Endothelial cell of umbilical vein (primary cell): ENCODE results near the gene LRSAM1. TPM values are rescaled to one million over a fixed set of nuclear protein-coding genes. Genes with fewer than 3 reads are reported as not detected.

Experiments
- BruUV-seq: library from RNA; stranded (reverse); fragments of 400-500 nt; replicated peaks from 2 replicates; lab custom pipeline; 2021; lab: Mats Ljungman, UMichigan
- CTCF ChIA-PET: fragments of 300-600, 350-600 bp; sonication (Branson Sonifier 250); formaldehyde crosslinking; loops from one replicate; lab custom pipeline; 2021; ENCODE audit warnings: antibody characterized with exemption, inconsistent platforms; lab: Charles Lee
- POLR2A ChIA-PET: fragments of 300-600, 350-600 bp; sonication (Branson Sonifier 250); formaldehyde crosslinking; loops from one replicate; lab custom pipeline; 2021; ENCODE audit warnings: antibody characterized with exemption, inconsistent platforms; lab: Charles Lee
- DNase-seq: peaks from one replicate; pipeline ENCODE4 v3.0.0-alpha.2; 2011; ENCODE audit warnings: low read depth, low spot score
- FAIRE-seq: peaks from 2 replicates; lab custom pipeline; 2011; peaks lifted over from hg19 to GRCh38; lab: Jason Lieb, UNC
- H2AFZ ChIP-seq: 2 replicates; pipeline ENCODE4 v1.6.0; 2012; ENCODE audit warnings: low read depth, low read length, control low read depth, inconsistent platforms
- H3K27ac ChIP-seq: 2 replicates; pipeline ENCODE4 v1.5.1; 2011; ENCODE audit warnings: low read depth, mild to moderate bottlenecking, control low read depth, low read length, moderate library complexity; ENCODE audit not compliant: insufficient read depth
- H3K27me3 ChIP-seq, 2 experiments: 2 replicates each; pipeline versions ENCODE4 v1.6.0 to v1.6.1; 2011; ENCODE audit warnings: low read length in 2 of 2, mixed read lengths in 1 of 2; ENCODE audit not compliant: control insufficient read depth in 2 of 2, insufficient read depth in 2 of 2
- H3K36me3 ChIP-seq, 2 experiments: 2 replicates in 1 of 2; 3 replicates in 1 of 2; pipeline ENCODE4 v1.5.1; 2011; ENCODE audit warnings: low read length in 2 of 2, mild to moderate bottlenecking in 1 of 2, moderate library complexity in 1 of 2; ENCODE audit not compliant: control insufficient read depth in 2 of 2, insufficient read depth in 2 of 2; ENCODE audit errors: extremely low read depth in 1 of 2
- H3K4me1 ChIP-seq: 3 replicates; pipeline ENCODE4 v1.5.1; 2011; ENCODE audit warnings: mild to moderate bottlenecking, low read length; ENCODE audit not compliant: control insufficient read depth, insufficient read depth; ENCODE audit errors: extremely low read depth
- H3K4me2 ChIP-seq: 2 replicates; pipeline ENCODE4 v1.6.1; 2011; ENCODE audit warnings: low read length, control low read depth, mixed read lengths; ENCODE audit not compliant: insufficient read depth
- H3K4me3 ChIP-seq, 3 experiments: fragments of 200-600 bp in 1 of 3; sonication (generic), shearing (Covaris generic) in 1 of 3; replicated peaks in 1 of 3; 2 replicates each; pipeline ENCODE4 v1.5.1; 2011 to 2016; ENCODE audit warnings: control low read depth in 3 of 3, low read length in 3 of 3, mild to moderate bottlenecking in 2 of 3, inconsistent platforms in 1 of 3, low read depth in 1 of 3, moderate library complexity in 1 of 3; ENCODE audit not compliant: insufficient read depth in 1 of 3
- H3K79me2 ChIP-seq: 2 replicates; pipeline ENCODE4 v1.6.0; 2012; ENCODE audit warnings: low read length, inconsistent platforms; ENCODE audit not compliant: control insufficient read depth, insufficient read depth
- H3K9ac ChIP-seq: replicated peaks from 2 replicates; pipeline ENCODE3; 2011; ENCODE audit warnings: low read length, control low read depth; ENCODE audit not compliant: insufficient read depth; ENCODE audit errors: extremely low read depth
- H3K9me1 ChIP-seq: replicated peaks from 3 replicates; pipeline ENCODE4 v1.6.0; 2011; ENCODE audit warnings: mild to moderate bottlenecking, low read length; ENCODE audit not compliant: control insufficient read depth, insufficient read depth; ENCODE audit errors: extremely low read depth
- H3K9me3 ChIP-seq: replicated peaks from 2 replicates; pipeline ENCODE4 v1.5.1; 2012; ENCODE audit warnings: low read length, inconsistent platforms; ENCODE audit not compliant: control insufficient read depth, insufficient read depth
- H4K20me1 ChIP-seq: replicated peaks from 2 replicates; pipeline ENCODE3; 2011; ENCODE audit warnings: mild to moderate bottlenecking, low read length; ENCODE audit not compliant: control insufficient read depth, insufficient read depth; ENCODE audit errors: extremely low read depth
- CTCF ChIP-seq, 2 donors: IDR thresholded peaks; 1 replicate in 1 of 2; 2 replicates in 1 of 2; pipeline ENCODE4 v1.5.1; 2011; ENCODE audit warnings: low read length in 2 of 2, mild to moderate bottlenecking in 2 of 2, moderate library complexity in 2 of 2, control low read depth in 1 of 2, inconsistent platforms in 1 of 2, low read depth in 1 of 2; ENCODE audit not compliant: insufficient read depth in 1 of 2; ENCODE audit errors: extremely low read depth in 1 of 2
- EZH2 ChIP-seq: IDR thresholded peaks from 2 replicates; pipeline ENCODE4 v1.6.1; 2012; ENCODE audit warnings: borderline replicate concordance, low read depth, mild to moderate bottlenecking, moderate library complexity, low read length, inconsistent platforms; ENCODE audit not compliant: severe bottlenecking
- FOS ChIP-seq: IDR thresholded peaks from 2 replicates; pipeline ENCODE4 v1.6.1; 2011; ENCODE audit warnings: mild to moderate bottlenecking, low read length, moderate library complexity, borderline replicate concordance; ENCODE audit not compliant: insufficient read depth
- GATA2 ChIP-seq: IDR thresholded peaks from 2 replicates; pipeline ENCODE4 v1.7.0; 2011; ENCODE audit warnings: low read depth, mild to moderate bottlenecking, moderate library complexity, mixed read lengths, low read length; ENCODE audit not compliant: insufficient read length, insufficient read depth
- JUN ChIP-seq: IDR thresholded peaks from 2 replicates; pipeline ENCODE4 v1.6.1; 2011; ENCODE audit warnings: borderline replicate concordance, low read depth; ENCODE audit not compliant: insufficient read length, insufficient read depth
- MAX ChIP-seq: IDR thresholded peaks from 2 replicates; pipeline ENCODE4 v1.6.1; 2011; ENCODE audit not compliant: insufficient read depth, insufficient read length
- MYC ChIP-seq: IDR thresholded peaks from one replicate; pipeline ENCODE4 v1.6.1; 2011; ENCODE audit warnings: mild to moderate bottlenecking, low read depth, low read length
- POLR2A ChIP-seq: IDR thresholded peaks from 2 replicates; pipeline ENCODE4 v1.6.1; 2012; ENCODE audit warnings: low read depth, mild to moderate bottlenecking, control low read depth, low read length
- POLR2AphosphoS5 ChIP-seq: IDR thresholded peaks from 2 replicates; pipeline ENCODE4 v1.6.1; 2012; ENCODE audit warnings: low read depth, mild to moderate bottlenecking, control low read depth, low read length, moderate library complexity; ENCODE audit not compliant: insufficient read depth
- dilution Hi-C: fragments of 300-500 bp; cut with MboI; formaldehyde crosslinking; loops from one replicate; pipeline ENCODE4 v1.15.0; 2019; ENCODE audit warnings: low sequenced_read_pairs; ENCODE audit not compliant: extremely low pct_ligation_motif_present
- intact Hi-C: fragments of 100-400 bp; cut with micrococcal nuclease; formaldehyde crosslinking; loops from one replicate; pipeline ENCODE4 v1.10.0; 2022
- polyA plus RNA-seq, 4 experiments: library from polyadenylated mRNA; depleted of rRNA in 3 of 4; stranded (reverse) in 3 of 4; unstranded in 1 of 4; fragments of >200 nt; gene quantifications; 2 replicates each; pipeline versions ENCODE4 v1.2.1 to v1.2.3, GENCODE V29; 2011 to 2012; ENCODE audit warnings: missing spikeins in 1 of 4
- total RNA-seq: library from RNA; stranded (reverse); gene quantifications from 2 replicates; pipeline ENCODE4 v1.2.3, GENCODE V29; 2021

Gene LRSAM1
- total and polyA plus RNA-seq, 2 donors (not counting 3 experiments of a cell fraction or from before 2014, with no cell fraction given), result 10.8 to 18.9 TPM

- H3K79me2 ChIP-seq, result no peaks in the 10 kb centered on the region
- no peak for FAIRE-seq
- H3K4me2 ChIP-seq, result no peak overlapping the region
- ChIA-PET CTCF (no interaction called here), POLR2A (no interaction called here)
- H3K27ac ChIP-seq, result no peak overlapping the region
- H2AFZ ChIP-seq, result no peak overlapping the region
- dilution Hi-C loops (no loop called here), intact Hi-C loops (no loop called here)
- no peaks in the 10 kb centered on the region for H3K9me1 ChIP-seq
- no peak overlapping the region for H3K4me3 ChIP-seq
- peaks cover 4% of the 10 kb centered on the region for H3K4me1 ChIP-seq
- no peak for DNase-seq
- TF ChIP-seq MYC, result no peak
- TF ChIP-seq JUN, result no peak
- no peak for TF ChIP-seq FOS
- no peaks in the 10 kb centered on the region for H3K9me3 ChIP-seq
- H3K27me3 ChIP-seq, result no peaks in the 10 kb centered on the region
- no TSS peak for BruUV-seq
- no peaks in the 10 kb centered on the region for H4K20me1 ChIP-seq
- H3K36me3 ChIP-seq, result peaks cover 4 to 20% of the 10 kb centered on the region in 2 experiments
- no peak overlapping the region for H3K9ac ChIP-seq
Measured at GRCh38 chr9:127496974-127497373, 45.7 kb downstream of the LRSAM1 start.

GRCh38 chr9:127497656-127498290 lies 46.5 kb downstream of the LRSAM1 start:
- Histone ChIP-seq H2AFZ (no peak overlapping the region), H4K20me1 (no peaks in the 10 kb centered on the region), H3K27ac (no peak overlapping the region), H3K9ac (no peak overlapping the region), H3K79me2 (no peaks in the 10 kb centered on the region), H3K4me1 (peaks cover 4% of the 10 kb centered on the region), H3K9me3 (no peaks in the 10 kb centered on the region), H3K9me1 (no peaks in the 10 kb centered on the region), H3K4me2 (no peak overlapping the region), H3K36me3 (peaks cover 2 to 19% of the 10 kb centered on the region in 2 experiments), H3K27me3 (no peaks in the 10 kb centered on the region), H3K4me3 (no peak overlapping the region)
- TF ChIP-seq JUN, result no peak
- TF ChIP-seq EZH2, result no peak
- no peak for TF ChIP-seq FOS
- no peak for TF ChIP-seq GATA2
- TF ChIP-seq POLR2A, result no peak
- no peak for TF ChIP-seq POLR2AphosphoS5
- no peak for TF ChIP-seq CTCF (IDR thresholded peaks at IDR 0.05; ENCODE audit: extremely low read depth in 1 of 2, insufficient read depth in 1 of 2, low read depth in 1 of 2, low read length in 2 of 2)
- no peak for TF ChIP-seq MAX
- no peak for TF ChIP-seq MYC
- dilution Hi-C loops (no loop called here), intact Hi-C loops (no loop called here)
- FAIRE-seq, result no peak
- CTCF ChIA-PET, result no interaction called here
- BruUV-seq, result no TSS peak
- POLR2A ChIA-PET, result interaction anchor here (0.6 kb wide), 1 partner anchor 86 kb away, joined by 3 read pairs; no protein-coding TSS in a partner anchor
- DNase-seq, result no peak
